ENCODE data around the gene PDE6C. TPM values are rescaled to one million over a fixed set of nuclear protein-coding genes. Genes with fewer than 3 reads are reported as not detected.

The PDE6C gene
- polyA plus RNA-seq, 1 donor (not counting 4 experiments of a cell fraction or from before 2014, with no cell fraction given), result not detected

DNA sequence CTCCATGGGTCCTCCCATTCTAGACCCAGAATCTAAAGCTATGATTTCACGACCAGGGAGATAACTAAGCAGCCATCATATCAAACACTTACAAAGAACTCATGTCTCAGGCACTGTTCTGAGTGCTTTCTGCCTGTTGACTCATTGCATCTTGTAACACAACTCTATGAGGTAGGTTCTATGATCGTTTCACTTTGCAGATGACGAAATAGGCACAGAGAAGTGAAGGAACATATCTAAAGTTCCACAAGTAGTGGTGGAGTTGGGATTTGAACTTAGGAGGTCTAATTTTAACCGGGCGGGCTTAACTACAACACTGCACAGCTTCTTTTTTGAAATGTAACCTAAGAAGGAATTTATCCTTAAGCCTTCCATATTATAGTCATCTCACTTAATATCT lies 14.2 kb upstream of the PDE6C start:
- Histone ChIP-seq H3K79me2 (ENCODE audit: control insufficient read depth, insufficient read depth, low read length) (no peaks in the 10 kb centered on the region), H3K9ac (ENCODE audit: control insufficient read depth, extremely low read depth, insufficient read depth, low read length) (no peak overlapping the region), H3K9me1 (ENCODE audit: control insufficient read depth, extremely low read depth, insufficient read depth, low read length) (no peaks in the 10 kb centered on the region), H3K36me3 (ENCODE audit: control insufficient read depth in 2 of 2, extremely low read depth in 1 of 2, insufficient read depth in 2 of 2, low read length in 2 of 2) (no peaks in the 10 kb centered on the region), H3K27me3 (ENCODE audit: control insufficient read depth, extremely low read depth, insufficient read depth, low read length) (peaks cover 34% of the 10 kb centered on the region), H3K4me3 (ENCODE audit: control insufficient read depth in 2 of 3, extremely low read depth in 1 of 3, insufficient read depth in 2 of 3, low read depth in 1 of 3, low read length in 3 of 3) (no peak overlapping the region), H3K9me3 (ENCODE audit: control insufficient read depth, low read depth, low read length) (no peaks in the 10 kb centered on the region), H3K27ac (ENCODE audit: control insufficient read depth, insufficient read depth, low read length) (no peak overlapping the region), H4K20me1 (ENCODE audit: control insufficient read depth, extremely low read depth, insufficient read depth, low read length) (no peaks in the 10 kb centered on the region), H3K4me1 (ENCODE audit: control insufficient read depth, extremely low read depth, insufficient read depth, low read length) (no peaks in the 10 kb centered on the region), H3K4me2 (ENCODE audit: control insufficient read depth, extremely low read depth, insufficient read depth, low read depth, low read length) (no peak overlapping the region), H2AFZ (ENCODE audit: control insufficient read depth, low read length) (no peak overlapping the region)
- dilution Hi-C loops (cut with MboI; ENCODE audit: extremely low pct_ligation_motif_present, low sequenced_read_pairs), result no loop called here
- FAIRE-seq, result no peak
- no peak for DNase-seq (ENCODE audit: low read depth, low spot score)
- TF ChIP-seq, protein P1, sequence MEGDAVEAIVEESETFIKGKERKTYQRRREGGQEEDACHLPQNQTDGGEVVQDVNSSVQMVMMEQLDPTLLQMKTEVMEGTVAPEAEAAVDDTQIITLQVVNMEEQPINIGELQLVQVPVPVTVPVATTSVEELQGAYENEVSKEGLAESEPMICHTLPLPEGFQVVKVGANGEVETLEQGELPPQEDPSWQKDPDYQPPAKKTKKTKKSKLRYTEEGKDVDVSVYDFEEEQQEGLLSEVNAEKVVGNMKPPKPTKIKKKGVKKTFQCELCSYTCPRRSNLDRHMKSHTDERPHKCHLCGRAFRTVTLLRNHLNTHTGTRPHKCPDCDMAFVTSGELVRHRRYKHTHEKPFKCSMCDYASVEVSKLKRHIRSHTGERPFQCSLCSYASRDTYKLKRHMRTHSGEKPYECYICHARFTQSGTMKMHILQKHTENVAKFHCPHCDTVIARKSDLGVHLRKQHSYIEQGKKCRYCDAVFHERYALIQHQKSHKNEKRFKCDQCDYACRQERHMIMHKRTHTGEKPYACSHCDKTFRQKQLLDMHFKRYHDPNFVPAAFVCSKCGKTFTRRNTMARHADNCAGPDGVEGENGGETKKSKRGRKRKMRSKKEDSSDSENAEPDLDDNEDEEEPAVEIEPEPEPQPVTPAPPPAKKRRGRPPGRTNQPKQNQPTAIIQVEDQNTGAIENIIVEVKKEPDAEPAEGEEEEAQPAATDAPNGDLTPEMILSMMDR (optimal IDR thresholded peaks at IDR 0.05 in 1 of 3, IDR thresholded peaks at IDR 0.05 in 1 of 3, conservative IDR thresholded peaks at IDR 0.05 in 1 of 3; ENCODE audit: extremely low read depth in 1 of 3, insufficient read depth in 2 of 3, low read length in 3 of 3), result no peak
- TF ChIP-seq EZH2 (IDR thresholded peaks at IDR 0.05; ENCODE audit: low read length), result no peak

DNA sequence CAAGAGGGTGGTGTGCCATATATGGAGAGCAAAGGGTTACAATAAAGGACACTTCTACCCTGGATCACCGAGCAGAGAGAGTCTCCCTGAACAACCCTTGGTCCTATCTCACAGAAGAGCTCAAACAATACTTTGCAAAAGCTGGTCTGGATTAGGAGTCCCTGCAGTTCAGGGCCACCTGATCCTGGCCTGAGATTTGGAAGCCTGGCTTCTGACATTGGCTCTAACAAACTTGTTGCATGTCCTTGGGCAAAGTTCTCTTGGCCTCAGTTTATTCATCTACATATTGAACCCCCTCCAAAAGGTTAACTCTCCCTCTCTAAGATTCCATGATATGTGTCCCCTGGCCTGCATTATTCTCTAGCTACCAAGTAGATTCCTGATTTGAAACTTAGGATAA lies 13.0 kb upstream of the PDE6C start:
- FAIRE-seq, result no peak
- no peak overlapping the region for H3K9ac ChIP-seq (ENCODE audit: control insufficient read depth, extremely low read depth, insufficient read depth, low read length)
- dilution Hi-C loops (cut with MboI; ENCODE audit: extremely low pct_ligation_motif_present, low sequenced_read_pairs), result no loop called here

More for the DNA sequence above, 13.0 kb upstream of the PDE6C start:
- Histone ChIP-seq H3K27me3 (ENCODE audit: control insufficient read depth, extremely low read depth, insufficient read depth, low read length) (peaks cover 42% of the 10 kb centered on the region), H3K36me3 (ENCODE audit: control insufficient read depth in 2 of 2, extremely low read depth in 1 of 2, insufficient read depth in 2 of 2, low read length in 2 of 2) (no peaks in the 10 kb centered on the region), H3K9me3 (ENCODE audit: control insufficient read depth, low read depth, low read length) (no peaks in the 10 kb centered on the region), H3K9me1 (ENCODE audit: control insufficient read depth, extremely low read depth, insufficient read depth, low read length) (no peaks in the 10 kb centered on the region), H3K27ac (ENCODE audit: control insufficient read depth, insufficient read depth, low read length) (no peak overlapping the region), H3K4me2 (ENCODE audit: control insufficient read depth, extremely low read depth, insufficient read depth, low read depth, low read length) (no peak overlapping the region), H3K79me2 (ENCODE audit: control insufficient read depth, insufficient read depth, low read length) (no peaks in the 10 kb centered on the region), H3K4me3 (ENCODE audit: control insufficient read depth in 2 of 3, extremely low read depth in 1 of 3, insufficient read depth in 2 of 3, low read depth in 1 of 3, low read length in 3 of 3) (no peak overlapping the region), H2AFZ (ENCODE audit: control insufficient read depth, low read length) (no peak overlapping the region), H4K20me1 (ENCODE audit: control insufficient read depth, extremely low read depth, insufficient read depth, low read length) (no peaks in the 10 kb centered on the region), H3K4me1 (ENCODE audit: control insufficient read depth, extremely low read depth, insufficient read depth, low read length) (no peaks in the 10 kb centered on the region)
- TF ChIP-seq, protein P1 (optimal IDR thresholded peaks at IDR 0.05 in 1 of 3, IDR thresholded peaks at IDR 0.05 in 1 of 3, conservative IDR thresholded peaks at IDR 0.05 in 1 of 3; ENCODE audit: extremely low read depth in 1 of 3, insufficient read depth in 2 of 3, low read length in 3 of 3), result no peak
- no peak for TF ChIP-seq EZH2 (IDR thresholded peaks at IDR 0.05; ENCODE audit: low read length)
- DNase-seq (ENCODE audit: low read depth, low spot score), result no peak
